MCF 10A (cell line): ENCODE data around the gene GSK3A. TPM values are rescaled to one million over a fixed set of nuclear protein-coding genes. Genes with fewer than 3 reads are reported as not detected.
A peak's percentile ranks its signal among the peaks of the same experiment; 100 is the strongest.

ENCODE experiments used
- BruUV-seq: library from RNA; stranded (reverse); fragments of 400-500 nt; replicated peaks from 2 replicates; lab custom pipeline; 2021; lab: Mats Ljungman, UMichigan
- CTCF ChIA-PET: fragments of 300-600 bp; sonication (Branson Sonifier 250); formaldehyde crosslinking; extraction: SDS; loops from one replicate; lab custom pipeline; 2021; ENCODE audit warnings: antibody characterized with exemption, inconsistent platforms; lab: Yijun Ruan, JAX
- POLR2A ChIA-PET: fragments of 300-600, 350-650 bp; sonication (Branson Sonifier 250); formaldehyde crosslinking; extraction: SDS; loops from one replicate; lab custom pipeline; 2020; ENCODE audit warnings: antibody characterized with exemption, inconsistent platforms; lab: Yijun Ruan, JAX
- DNase-seq: peaks from one replicate; pipeline ENCODE4 v3.0.0-alpha.2; 2018; ENCODE audit not compliant: unreplicated experiment
- H3K27ac Mint-ChIP-seq: one replicate; pipeline ENCODE4 v1.8.0; 2022; ENCODE audit warnings: mild to moderate bottlenecking, low read depth, mixed read lengths; ENCODE audit not compliant: unreplicated experiment
- H3K27me3 Mint-ChIP-seq: one replicate; pipeline ENCODE4 v1.8.0; 2022; ENCODE audit warnings: mixed read lengths; ENCODE audit not compliant: insufficient read depth, unreplicated experiment
- H3K36me3 Mint-ChIP-seq: one replicate; pipeline ENCODE4 v1.8.0; 2022; ENCODE audit warnings: mild to moderate bottlenecking, moderate library complexity, mixed read lengths; ENCODE audit not compliant: insufficient read depth, unreplicated experiment
- H3K4me1 Mint-ChIP-seq: one replicate; pipeline ENCODE4 v1.8.0; 2022; ENCODE audit warnings: mixed read lengths; ENCODE audit not compliant: insufficient read depth, unreplicated experiment
- H3K4me3 Mint-ChIP-seq: one replicate; pipeline ENCODE4 v1.8.0; 2022; ENCODE audit warnings: mild to moderate bottlenecking, moderate library complexity, mixed read lengths; ENCODE audit not compliant: unreplicated experiment
- H3K9me3 Mint-ChIP-seq: one replicate; pipeline ENCODE4 v1.8.0; 2022; ENCODE audit warnings: mixed read lengths; ENCODE audit not compliant: unreplicated experiment
- CTCF ChIP-seq: fragments of 200-600 bp; IDR thresholded peaks from one replicate; pipeline ENCODE4 v1.8.0; 2022; ENCODE audit warnings: antibody characterized with exemption, mild to moderate bottlenecking; ENCODE audit not compliant: unreplicated experiment
- intact Hi-C: fragments of 100-400 bp; cut with micrococcal nuclease; formaldehyde crosslinking; loops from 2 replicates; pipeline ENCODE4 v1.14.1; 2022
- total RNA-seq: library from RNA; stranded (reverse); gene quantifications from 2 replicates; pipeline ENCODE4 v1.2.3, GENCODE V29; 2022

GSK3A gene
- total RNA-seq, 1 experiment from 2014 or later = 53.5 TPM

- peaks cover 34% of the 10 kb centered on the region for H3K4me1 Mint-ChIP-seq
- no peaks in the 10 kb centered on the region for H3K27me3 Mint-ChIP-seq
- CTCF ChIA-PET = interaction anchor here (0.5 to 7.2 kb wide), 6 partner anchors 11 to 98 kb away, joined by 3 to 145 read pairs (median 10); partner anchors contain the start of genes GSK3A and PAFAH1B3
- intact Hi-C loops = no loop called here
- H3K27ac Mint-ChIP-seq = peak overlapping the region; percentile 64
- no TSS peak for BruUV-seq
- H3K4me3 Mint-ChIP-seq = no peak overlapping the region
- no peak for TF ChIP-seq CTCF
- peak; percentile 44 for DNase-seq
- peaks cover 11% of the 10 kb centered on the region for H3K36me3 Mint-ChIP-seq
- POLR2A ChIA-PET = interaction anchor here (0.6 to 7.5 kb wide), 9 partner anchors 11 to 152 kb away, joined by 3 to 158 read pairs (median 3); partner anchors contain the start of genes CIC, GSK3A, PAFAH1B3 and PRR19
- H3K9me3 Mint-ChIP-seq = no peaks in the 10 kb centered on the region
Observed at GRCh38 chr19:42281146-42281826, 38.9 kb upstream of the GSK3A start.

GRCh38 chr19:42280815-42281145 lies 38.4 kb upstream of the GSK3A start:
- no peaks in the 10 kb centered on the region for H3K27me3 Mint-ChIP-seq
- CTCF ChIA-PET = interaction anchor here (0.5 to 7.2 kb wide), 8 partner anchors 11 to 97 kb away, joined by 3 to 145 read pairs (median 10); partner anchors contain the start of genes ERF and GSK3A
- intact Hi-C loops = no loop called here
- POLR2A ChIA-PET = interaction anchor here (1.4 to 7.5 kb wide), 5 partner anchors 11 to 116 kb away, joined by 3 to 158 read pairs (median 21); partner anchors contain the start of genes CIC, GSK3A, PAFAH1B3 and PRR19
- H3K9me3 Mint-ChIP-seq = no peaks in the 10 kb centered on the region
- peak; percentile 33 for DNase-seq
- no peak for TF ChIP-seq CTCF
- H3K36me3 Mint-ChIP-seq = peaks cover 16% of the 10 kb centered on the region
- no peak overlapping the region for H3K4me3 Mint-ChIP-seq
- H3K27ac Mint-ChIP-seq = no peak overlapping the region
- peaks cover 34% of the 10 kb centered on the region for H3K4me1 Mint-ChIP-seq
- no TSS peak for BruUV-seq

- peaks cover 36% of the 10 kb centered on the region for H3K4me1 Mint-ChIP-seq
- H3K4me3 Mint-ChIP-seq = no peak overlapping the region
- peaks cover 21% of the 10 kb centered on the region for H3K36me3 Mint-ChIP-seq
- ChIA-PET POLR2A (interaction anchor here (0.6 to 7.5 kb wide), 9 partner anchors 10 to 116 kb away, joined by 3 to 158 read pairs (median 10); partner anchors contain the start of genes CIC, DEDD2, ERF and GSK3A), CTCF (interaction anchor here (0.5 to 7.2 kb wide), 31 partner anchors 8 to 1527 kb away, joined by 3 to 145 read pairs (median 5); partner anchors contain the start of genes ERF, GSK3A, POU2F2 and PRR19)
- intact Hi-C loops = no loop called here
- H3K27ac Mint-ChIP-seq = peak overlapping the region; percentile 94
- peak; percentile 90 for DNase-seq
- H3K27me3 Mint-ChIP-seq = no peaks in the 10 kb centered on the region
- TF ChIP-seq CTCF = peak; percentile 93
- BruUV-seq = no TSS peak
- no peaks in the 10 kb centered on the region for H3K9me3 Mint-ChIP-seq
Observed at GRCh38 chr19:42279902-42280814, 37.8 kb upstream of the GSK3A start.
